CD4-positive, alpha-beta T cell treated with Interleukin-1 beta for 1 hour (primary cell): ENCODE results near the gene UNK.
"Not testable (repeated sequence)": the region's sequence is repeated elsewhere in the genome, so short reads cannot be mapped to it uniquely, and the experiment has no call there.

Experiments
- DNase-seq, 2 donors: peaks; one replicate each; pipeline ENCODE4 v3.0.0-alpha.2; 2020 to 2022

UNK gene

DNA sequence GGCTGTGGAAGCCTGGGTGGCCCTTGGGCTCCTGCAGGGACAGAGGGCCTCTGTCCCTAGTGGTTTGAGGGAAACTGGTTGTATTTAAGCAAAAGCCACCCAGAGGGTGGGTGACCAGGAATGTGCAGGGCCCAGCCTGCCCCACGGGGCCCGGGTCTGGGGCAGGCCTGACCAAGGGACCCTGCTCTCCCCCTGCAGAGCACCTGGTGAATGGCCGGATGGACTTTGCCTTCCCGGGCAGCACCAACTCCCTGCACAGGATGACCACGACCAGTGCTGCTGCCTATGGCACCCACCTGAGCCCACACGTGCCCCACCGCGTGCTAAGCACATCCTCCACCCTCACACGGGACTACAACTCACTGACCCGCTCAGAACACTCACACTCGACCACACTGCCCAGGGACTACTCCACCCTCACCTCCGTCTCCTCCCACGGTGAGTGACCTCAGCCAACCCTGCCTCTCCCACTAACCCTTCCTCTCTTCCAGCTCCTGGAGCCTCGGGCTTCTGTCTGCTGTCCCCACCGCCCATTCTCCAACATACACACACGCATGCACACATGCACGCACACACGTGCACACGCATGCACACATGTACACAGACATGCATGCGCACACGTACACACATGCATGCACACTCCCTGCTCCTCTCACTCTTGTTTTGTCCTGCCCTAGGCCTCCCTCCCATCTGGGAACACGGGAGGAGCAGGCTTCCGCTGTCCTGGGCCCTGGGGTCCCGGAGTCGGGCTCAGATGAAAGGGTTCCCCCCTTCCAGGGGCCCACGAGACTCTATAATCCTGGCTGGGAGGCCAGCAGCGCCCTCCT lies 30.0 kb upstream of the UNK start:
- no peak for DNase-seq

- no peak for DNase-seq
These were observed 29.3 kb upstream of the UNK start for GRCh38 chr17:75755205-75755901.

- no peak for DNase-seq
These were observed 28.6 kb upstream of the UNK start for GRCh38 chr17:75755990-75756389.

- DNase-seq: no peak
These were observed 28.0 kb upstream of the UNK start for GRCh38 chr17:75756451-75757085.

GRCh38 chr17:75757086-75757681 lies 27.4 kb upstream of the UNK start:
- DNase-seq: no peak

DNA sequence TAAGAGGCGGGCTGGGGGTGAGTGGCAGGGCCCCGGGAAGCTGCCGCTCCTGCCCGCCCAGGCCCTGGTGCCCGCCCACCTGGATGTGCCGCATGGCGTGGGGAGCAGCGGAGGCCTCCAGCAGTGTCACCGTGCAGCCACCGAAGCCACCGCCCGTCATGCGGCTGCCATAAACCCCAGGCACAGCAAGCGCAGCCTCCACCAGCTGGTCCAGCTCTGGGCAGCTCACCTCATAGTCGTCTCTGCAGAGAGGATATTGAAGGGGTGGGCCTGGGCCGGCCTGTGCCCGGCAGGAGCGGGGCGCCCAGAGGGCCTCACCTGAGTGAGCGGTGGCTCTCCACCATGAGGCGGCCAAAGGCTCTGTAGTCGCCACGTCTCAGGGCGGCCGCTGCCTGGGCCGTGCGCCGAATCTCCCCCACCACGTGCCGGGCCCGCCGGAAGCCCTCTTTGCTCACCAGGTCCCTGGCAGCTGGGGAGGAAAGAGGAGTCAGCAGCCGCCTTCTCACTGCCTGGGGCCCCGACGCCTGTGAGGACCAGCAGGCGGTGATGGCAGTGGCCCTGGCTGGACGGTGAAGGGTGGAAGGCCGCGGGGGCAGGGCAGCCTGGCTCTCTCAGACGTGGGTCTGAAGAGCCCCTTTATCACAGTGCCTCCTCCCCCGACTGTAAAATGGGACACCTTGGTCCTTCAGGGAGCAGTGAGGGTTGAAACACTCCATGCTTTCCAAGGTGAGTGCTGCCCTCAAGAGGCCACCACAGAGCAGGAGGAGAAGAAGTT lies 26.3 kb upstream of the UNK start:
- no peak for DNase-seq

DNA sequence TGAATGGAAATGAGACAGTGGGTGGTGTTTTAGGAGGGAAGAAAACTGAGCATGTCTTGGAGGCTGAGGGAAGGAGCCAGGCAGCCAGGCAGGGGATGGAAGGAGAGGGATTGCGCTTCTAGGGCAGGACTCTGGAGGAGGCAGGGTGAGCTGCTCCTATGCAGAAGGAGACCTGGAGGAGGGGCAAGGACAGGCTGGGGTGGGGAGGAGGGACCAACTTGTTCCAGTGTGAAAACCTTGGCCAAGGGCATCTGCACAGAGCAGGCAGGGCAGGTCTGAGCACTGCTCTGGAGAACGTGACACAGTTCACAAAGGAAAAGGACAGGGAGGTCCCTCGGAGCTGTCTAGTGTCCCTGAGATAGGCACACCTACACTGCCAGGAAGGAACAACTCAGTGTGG lies 25.1 kb upstream of the UNK start:
- no peak for DNase-seq

GRCh38 chr17:75759978-75760640 lies 24.5 kb upstream of the UNK start:
- DNase-seq: not testable (repeated sequence)

- no peak for DNase-seq
These were observed 21.9 kb upstream of the UNK start for GRCh38 chr17:75762513-75763268.

DNA sequence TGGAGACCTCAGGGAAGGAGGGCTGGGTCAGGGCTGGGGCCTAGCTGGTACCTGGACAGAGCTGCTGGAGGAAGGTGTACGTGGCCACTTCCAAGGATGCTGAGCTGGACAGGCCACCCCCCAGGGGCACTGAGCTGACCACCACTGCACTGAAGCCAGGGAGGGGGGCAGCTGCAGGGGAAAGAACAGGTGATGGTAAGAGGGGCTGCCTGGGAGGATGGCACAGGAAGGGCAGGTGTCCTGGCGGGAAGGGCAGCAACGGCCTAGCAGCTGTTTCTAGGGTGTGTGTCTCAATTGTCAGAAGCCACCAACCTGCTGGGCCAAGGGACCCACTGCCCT lies 21.4 kb upstream of the UNK start:
- DNase-seq: no peak

DNA sequence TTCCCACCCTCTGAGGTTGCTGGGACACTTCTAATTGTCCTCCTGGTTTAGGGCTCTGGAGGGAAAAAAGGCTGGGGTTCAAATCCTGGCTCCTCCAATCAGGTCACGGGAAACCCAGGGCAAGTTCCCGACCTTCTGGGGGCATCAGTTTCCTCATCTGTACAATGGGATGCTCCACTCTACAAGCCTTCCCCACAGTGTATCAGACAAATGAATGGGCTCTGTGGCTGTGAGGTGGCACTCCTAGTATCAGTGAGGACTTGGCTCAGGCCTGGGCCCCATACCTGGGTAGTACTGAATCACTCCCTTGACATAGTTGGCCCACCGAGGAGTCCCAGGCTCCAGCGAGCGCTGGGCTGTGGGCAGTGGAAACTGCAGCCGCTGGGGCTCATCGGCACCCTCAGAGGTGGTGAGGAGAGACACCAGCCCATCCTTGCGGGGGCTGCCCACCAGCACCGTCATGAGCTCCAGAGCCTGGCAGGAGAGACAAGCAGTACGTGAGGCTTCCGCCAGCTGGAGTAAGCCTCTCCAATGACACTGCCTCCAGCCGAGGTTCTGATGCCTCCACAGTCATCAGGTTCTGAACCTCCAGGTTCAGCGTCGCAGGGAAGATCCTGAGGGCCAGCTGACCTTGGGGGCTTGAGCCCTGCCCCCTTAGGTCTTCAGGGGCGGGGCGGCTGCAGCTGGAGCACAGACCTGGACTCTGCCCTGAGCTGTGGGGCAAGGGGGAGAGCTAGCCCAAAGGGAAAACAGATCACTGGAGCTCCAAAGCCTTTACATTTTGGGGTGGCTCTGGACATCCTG lies 20.8 kb upstream of the UNK start:
- DNase-seq: no peak

GRCh38 chr17:75764417-75764710 lies 20.2 kb upstream of the UNK start:
- no peak for DNase-seq

- peak; percentile 77 to 81 for DNase-seq
These were observed 19.7 kb upstream of the UNK start, which contains the start of gene GALK1 for GRCh38 chr17:75764711-75765421. Gene GALK1, minus strand, starts transcription at chr17:75765192. Its CDS starts 56 bp downstream, at chr17:75765136.

DNA sequence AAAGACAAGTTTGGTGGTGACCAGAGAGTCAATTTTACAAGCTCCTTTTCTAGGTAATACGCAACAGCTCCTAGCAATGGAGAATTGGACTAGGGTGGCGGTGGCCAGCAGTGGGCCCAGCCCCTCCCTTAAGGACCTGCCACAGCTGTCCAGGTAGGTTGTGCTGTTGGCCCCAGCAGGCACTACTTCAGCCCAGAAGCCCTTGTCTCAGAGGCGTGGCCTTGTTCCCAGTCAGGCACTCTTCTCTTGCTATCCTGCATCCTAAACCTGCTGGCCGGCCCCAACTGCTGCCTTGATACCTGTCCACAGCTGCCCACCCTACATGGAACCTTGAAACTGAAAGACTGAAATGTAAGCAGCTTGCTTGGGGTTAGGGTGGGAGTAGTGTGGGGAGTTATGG lies 18.6 kb upstream of the UNK start:
- DNase-seq: no peak

DNA sequence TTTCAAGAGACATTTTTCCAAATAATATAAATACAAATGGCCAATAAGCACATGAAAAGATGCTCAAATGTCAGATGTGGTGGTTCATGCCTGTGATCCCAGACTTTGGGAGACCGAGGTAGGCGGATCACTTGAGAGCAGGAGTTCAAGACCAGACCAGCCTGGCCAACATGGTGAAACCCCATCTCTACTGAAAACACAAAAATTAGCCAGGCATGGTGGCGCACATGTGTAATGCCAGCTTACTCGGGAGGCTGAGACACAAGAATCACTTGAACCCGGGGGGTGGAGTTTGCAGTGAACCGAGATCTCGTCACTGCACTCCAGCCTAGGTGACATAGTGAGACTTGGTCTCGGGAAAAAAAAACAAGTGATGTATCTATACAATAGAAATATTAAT lies 16.7 kb upstream of the UNK start:
- DNase-seq: no peak

GRCh38 chr17:75769536-75769935 lies 15.1 kb upstream of the UNK start:
- no peak for DNase-seq

DNA sequence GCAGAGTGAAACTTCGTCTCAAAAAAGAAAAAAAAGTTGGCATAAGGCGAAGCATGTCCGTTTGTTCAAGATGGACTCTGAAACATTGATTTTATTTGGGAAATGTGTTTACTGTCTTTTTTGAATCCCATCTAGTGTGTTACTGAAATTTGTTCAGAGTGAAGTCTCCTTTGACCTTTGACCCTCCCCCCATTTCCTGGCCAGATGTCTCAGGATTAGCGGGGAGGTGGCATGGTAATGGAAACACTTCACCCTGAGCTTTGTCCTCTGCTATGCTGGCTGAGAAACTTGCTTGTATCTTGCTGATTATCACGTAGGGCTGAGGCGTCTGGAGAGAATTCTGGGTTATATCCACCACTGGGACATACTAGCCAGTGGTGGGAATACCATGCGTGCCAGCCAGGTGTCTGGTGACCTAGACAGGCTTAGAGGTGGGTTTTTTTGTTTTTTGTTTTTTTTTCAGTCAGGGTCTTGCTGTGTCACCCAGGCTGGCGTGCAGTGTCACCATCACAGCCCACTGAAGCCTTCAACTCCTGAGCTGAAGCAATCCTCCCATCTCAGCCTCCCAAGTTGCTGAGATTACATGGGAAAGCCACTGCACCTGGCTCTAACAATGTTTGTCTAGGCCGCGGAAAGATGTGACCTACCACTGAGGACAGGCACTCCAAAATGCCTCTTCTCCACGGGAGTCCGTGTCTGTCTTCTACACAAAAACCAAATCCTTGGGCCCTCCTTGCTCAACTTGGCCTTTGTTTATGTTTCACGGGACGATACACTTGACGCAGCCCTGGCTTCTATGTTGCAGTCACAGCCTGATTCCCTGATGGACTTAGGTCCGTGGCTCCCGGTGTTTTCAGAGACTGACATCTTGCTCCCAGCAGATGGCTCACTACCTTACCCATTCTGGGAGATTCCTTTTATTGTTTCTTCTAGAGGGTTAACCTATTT lies 13.0 kb upstream of the UNK start:
- DNase-seq: no peak

DNA sequence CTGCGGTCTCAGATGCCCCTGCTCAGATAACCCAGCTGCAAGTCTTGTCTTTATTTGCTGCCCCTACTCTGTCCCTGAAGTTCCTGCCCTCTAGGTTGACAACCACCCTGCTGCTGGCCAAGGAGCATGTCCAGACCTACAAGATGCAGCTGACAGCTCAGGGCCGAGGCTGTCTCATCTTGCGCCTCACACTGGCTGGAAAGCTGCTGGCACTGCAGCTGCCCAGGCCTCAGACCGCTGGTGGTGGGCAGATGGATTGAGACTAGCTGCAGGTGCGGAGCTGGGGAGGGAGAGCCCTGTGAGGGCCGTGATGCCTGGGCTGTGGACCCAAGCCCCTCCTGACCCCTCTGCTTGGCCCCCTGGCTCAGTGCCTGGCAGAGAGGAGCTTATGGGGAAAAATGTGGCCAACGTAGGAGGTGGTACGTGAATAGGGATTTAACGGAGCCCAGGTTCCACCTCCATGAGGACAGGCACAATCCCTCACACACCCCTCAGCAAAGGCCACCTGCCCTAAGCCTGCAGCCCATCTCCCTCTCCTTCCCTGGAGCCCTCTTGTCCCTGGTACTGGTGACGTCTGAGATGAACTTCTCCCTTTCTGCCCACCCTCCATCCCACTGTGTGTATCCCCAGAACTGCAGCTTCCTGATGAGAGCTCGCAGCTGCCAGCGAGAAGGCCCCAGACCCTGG lies 11.3 kb upstream of the UNK start:
- no peak for DNase-seq
